ENCODE data around the gene SLC6A15.

SLC6A15 gene

GRCh38 chr12:84912198-84913128 is at the start of gene SLC6A15:
TSS of gene SLC6A15 (minus strand) at chr12:84912799. CDS start at chr12:84892120, 20,679 bp downstream.
- DNase-seq (ENCODE audit: low read depth in 3 of 3), result no peak

- DNase-seq (ENCODE audit: low read depth in 3 of 3), result no peak
Measured at GRCh38 chr12:84960918-84961317, 48.3 kb upstream of the SLC6A15 start.

GRCh38 chr12:84955298-84955697 is 42.7 kb upstream of the SLC6A15 start:
- DNase-seq (ENCODE audit: low read depth in 3 of 3), result no peak

GRCh38 chr12:84954415-84954814 is 41.8 kb upstream of the SLC6A15 start:
- no peak for DNase-seq (ENCODE audit: low read depth in 3 of 3)

- DNase-seq (ENCODE audit: low read depth in 3 of 3), result no peak
Measured at GRCh38 chr12:84950971-84951546, 38.5 kb upstream of the SLC6A15 start.

GRCh38 chr12:84946753-84947152 is 34.2 kb upstream of the SLC6A15 start:
- DNase-seq (ENCODE audit: low read depth in 3 of 3), result no peak

- DNase-seq (ENCODE audit: low read depth in 3 of 3), result no peak
Measured at GRCh38 chr12:84937415-84937814, 24.8 kb upstream of the SLC6A15 start.

GRCh38 chr12:84929501-84929900 is 16.9 kb upstream of the SLC6A15 start:
- DNase-seq (ENCODE audit: low read depth in 3 of 3), result no peak

GRCh38 chr12:84924981-84925380 is 12.4 kb upstream of the SLC6A15 start:
- DNase-seq (ENCODE audit: low read depth in 3 of 3), result no peak

GRCh38 chr12:84922693-84923092 is 10.1 kb upstream of the SLC6A15 start:
- DNase-seq (ENCODE audit: low read depth in 3 of 3), result no peak

GRCh38 chr12:84920331-84920730 is 7.7 kb upstream of the SLC6A15 start:
- no peak for DNase-seq (ENCODE audit: low read depth in 3 of 3)

GRCh38 chr12:84919271-84919670 is 6.7 kb upstream of the SLC6A15 start:
- no peak for DNase-seq (ENCODE audit: low read depth in 3 of 3)

GRCh38 chr12:84913129-84913515 is 523 bp upstream of the SLC6A15 start:
- no peak for DNase-seq (ENCODE audit: low read depth in 3 of 3)

GRCh38 chr12:84911271-84912197 is 1.1 kb downstream of the SLC6A15 start:
- no peak for DNase-seq (ENCODE audit: low read depth in 3 of 3)

GRCh38 chr12:84910549-84911241 is 1.9 kb downstream of the SLC6A15 start:
- DNase-seq (ENCODE audit: low read depth in 3 of 3), result no peak

- no peak for DNase-seq (ENCODE audit: low read depth in 3 of 3)
Measured at GRCh38 chr12:84904051-84904450, 8.5 kb downstream of the SLC6A15 start.

GRCh38 chr12:84891106-84891838 is 21.3 kb downstream of the SLC6A15 start:
- DNase-seq (ENCODE audit: low read depth in 3 of 3), result no peak

- DNase-seq (ENCODE audit: low read depth in 3 of 3), result no peak
Measured at GRCh38 chr12:84889818-84890217, 22.8 kb downstream of the SLC6A15 start.

- DNase-seq (ENCODE audit: low read depth in 3 of 3), result no peak
Measured at GRCh38 chr12:84888861-84889260, 23.7 kb downstream of the SLC6A15 start.

GRCh38 chr12:84877340-84877739 is 35.3 kb downstream of the SLC6A15 start:
- no peak for DNase-seq (ENCODE audit: low read depth in 3 of 3)

GRCh38 chr12:84875241-84875640 is 37.4 kb downstream of the SLC6A15 start:
- no peak for DNase-seq (ENCODE audit: low read depth in 3 of 3)

Data from stimulated activated CD4-positive, alpha-beta T cell treated with anti-CD3 and anti-CD28 coated beads, TNF-alpha, amount 100 ng/mL, for 24 hours (primary cell).